Brain microvascular endothelial cell (primary cell): Measurements from ENCODE around the gene GNAS-AS1.

Experiments
- DNase-seq: peaks from one replicate; pipeline ENCODE4 v3.0.0-alpha.2; 2020
- H3K27ac ChIP-seq: fragments of 250-450 bp; sonication (Bioruptor Pico); 2 replicates; pipeline ENCODE4 v1.5.1; 2020; ENCODE audit warnings: mild to moderate bottlenecking, moderate library complexity
- H3K27me3 ChIP-seq: fragments of 250-450 bp; sonication (Bioruptor Pico); replicated peaks from 2 replicates; pipeline ENCODE4 v1.5.1; 2020; ENCODE audit warnings: mild to moderate bottlenecking
- H3K36me3 ChIP-seq: fragments of 250-450 bp; sonication (Bioruptor Pico); replicated peaks from 2 replicates; pipeline ENCODE4 v1.5.1; 2020; ENCODE audit warnings: mild to moderate bottlenecking
- H3K4me3 ChIP-seq: 2 replicates; pipeline ENCODE4 v1.5.1; 2011; ENCODE audit warnings: low read depth, mild to moderate bottlenecking, control low read depth, low read length, moderate library complexity
- in situ Hi-C: cut with HindIII; loops from 2 replicates; pipeline ENCODE4 v1.10.0; 2017; ENCODE audit warnings: low sequenced_read_pairs, low pct_ligation_motif_present
- TF ChIP-seq, protein P1 (sequence below): IDR thresholded peaks from 2 replicates; pipeline ENCODE4 v1.5.1; 2011; ENCODE audit warnings: low read depth, mild to moderate bottlenecking, moderate library complexity, low read length, control low read depth, inconsistent platforms; ENCODE audit errors: missing control alignments

The GNAS-AS1 gene

DNA sequence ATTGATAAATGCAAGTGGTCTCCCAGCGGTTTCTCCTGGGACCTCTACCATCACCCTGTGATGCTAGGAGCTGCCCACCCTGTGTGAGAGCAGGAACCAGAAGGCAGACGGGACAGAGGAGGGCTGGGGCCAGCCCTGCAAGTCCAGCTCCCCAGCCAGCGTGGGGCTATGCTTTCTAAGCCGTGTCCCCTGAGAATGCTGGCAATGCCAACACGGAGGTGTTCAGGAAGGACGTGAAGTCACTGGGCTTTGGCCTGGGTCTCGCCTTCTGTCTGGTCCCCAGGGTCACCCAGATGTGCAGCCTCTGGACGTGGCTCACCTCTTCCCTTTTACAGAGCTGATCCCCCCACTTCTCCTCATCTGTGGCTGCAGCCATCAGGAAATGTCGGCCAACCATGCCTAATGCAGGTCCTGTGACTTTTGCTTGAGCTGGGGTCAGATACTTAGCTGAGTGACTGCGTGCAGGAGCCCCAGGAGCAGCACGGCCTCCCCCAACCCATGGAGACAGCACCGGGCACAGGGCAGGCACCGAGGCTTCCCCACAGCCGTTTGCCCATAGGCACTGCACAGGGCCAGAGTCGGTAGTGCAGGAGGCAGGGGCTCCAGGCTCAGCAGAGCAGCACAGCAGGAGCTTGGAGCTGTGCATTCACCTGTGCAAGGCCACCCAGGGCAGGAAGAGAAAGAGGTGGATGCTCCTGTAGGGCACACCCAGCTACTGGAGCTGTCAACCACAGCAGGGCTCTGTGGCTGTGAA lies 66.2 kb downstream of the GNAS-AS1 start:
- Histone ChIP-seq H3K36me3 (no peaks in the 10 kb centered on the region), H3K27ac (no peak overlapping the region), H3K4me3 (no peak overlapping the region), H3K27me3 (peaks cover 3% of the 10 kb centered on the region)
- DNase-seq: no peak
- in situ Hi-C loops: no loop called here
- TF ChIP-seq, protein P1, sequence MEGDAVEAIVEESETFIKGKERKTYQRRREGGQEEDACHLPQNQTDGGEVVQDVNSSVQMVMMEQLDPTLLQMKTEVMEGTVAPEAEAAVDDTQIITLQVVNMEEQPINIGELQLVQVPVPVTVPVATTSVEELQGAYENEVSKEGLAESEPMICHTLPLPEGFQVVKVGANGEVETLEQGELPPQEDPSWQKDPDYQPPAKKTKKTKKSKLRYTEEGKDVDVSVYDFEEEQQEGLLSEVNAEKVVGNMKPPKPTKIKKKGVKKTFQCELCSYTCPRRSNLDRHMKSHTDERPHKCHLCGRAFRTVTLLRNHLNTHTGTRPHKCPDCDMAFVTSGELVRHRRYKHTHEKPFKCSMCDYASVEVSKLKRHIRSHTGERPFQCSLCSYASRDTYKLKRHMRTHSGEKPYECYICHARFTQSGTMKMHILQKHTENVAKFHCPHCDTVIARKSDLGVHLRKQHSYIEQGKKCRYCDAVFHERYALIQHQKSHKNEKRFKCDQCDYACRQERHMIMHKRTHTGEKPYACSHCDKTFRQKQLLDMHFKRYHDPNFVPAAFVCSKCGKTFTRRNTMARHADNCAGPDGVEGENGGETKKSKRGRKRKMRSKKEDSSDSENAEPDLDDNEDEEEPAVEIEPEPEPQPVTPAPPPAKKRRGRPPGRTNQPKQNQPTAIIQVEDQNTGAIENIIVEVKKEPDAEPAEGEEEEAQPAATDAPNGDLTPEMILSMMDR: no peak

GRCh38 chr20:58783511-58784011 lies 67.1 kb downstream of the GNAS-AS1 start:
- in situ Hi-C loops: no loop called here
- no peaks in the 10 kb centered on the region for H3K36me3 ChIP-seq
- TF ChIP-seq, protein P1: no peak
- peaks cover 3% of the 10 kb centered on the region for H3K27me3 ChIP-seq
- no peak overlapping the region for H3K27ac ChIP-seq
- no peak overlapping the region for H3K4me3 ChIP-seq
- DNase-seq: no peak

DNA sequence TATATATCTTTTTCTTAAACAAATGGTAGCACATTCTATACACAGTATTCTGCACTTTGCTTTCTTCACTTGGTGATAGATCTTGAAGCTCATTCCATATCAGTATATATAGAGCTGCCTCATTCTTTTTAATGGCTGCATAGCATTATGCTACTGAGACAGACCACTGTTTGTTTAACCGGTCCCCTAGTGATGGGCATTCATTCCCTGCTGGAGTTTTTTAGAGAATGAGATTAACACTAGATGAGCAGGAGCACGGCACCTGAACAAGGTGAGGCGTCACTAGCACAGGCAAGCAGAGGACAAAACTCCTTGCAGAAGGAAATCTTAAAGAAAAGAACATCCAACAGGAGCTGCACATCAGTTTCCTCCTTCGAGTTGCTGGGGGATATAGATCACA lies 69.6 kb downstream of the GNAS-AS1 start:
- Histone ChIP-seq H3K27ac (no peak overlapping the region), H3K4me3 (no peak overlapping the region), H3K27me3 (peaks cover 3% of the 10 kb centered on the region), H3K36me3 (no peaks in the 10 kb centered on the region)
- no peak for DNase-seq
- in situ Hi-C loops: no loop called here
- TF ChIP-seq, protein P1: no peak

- H3K36me3 ChIP-seq: no peaks in the 10 kb centered on the region
- TF ChIP-seq, protein P1: no peak
- H3K27me3 ChIP-seq: peaks cover 3% of the 10 kb centered on the region
- no peak for DNase-seq
- H3K27ac ChIP-seq: no peak overlapping the region
- no peak overlapping the region for H3K4me3 ChIP-seq
- in situ Hi-C loops: no loop called here
Observed at GRCh38 chr20:58778760-58779159, 71.9 kb downstream of the GNAS-AS1 start.

DNA sequence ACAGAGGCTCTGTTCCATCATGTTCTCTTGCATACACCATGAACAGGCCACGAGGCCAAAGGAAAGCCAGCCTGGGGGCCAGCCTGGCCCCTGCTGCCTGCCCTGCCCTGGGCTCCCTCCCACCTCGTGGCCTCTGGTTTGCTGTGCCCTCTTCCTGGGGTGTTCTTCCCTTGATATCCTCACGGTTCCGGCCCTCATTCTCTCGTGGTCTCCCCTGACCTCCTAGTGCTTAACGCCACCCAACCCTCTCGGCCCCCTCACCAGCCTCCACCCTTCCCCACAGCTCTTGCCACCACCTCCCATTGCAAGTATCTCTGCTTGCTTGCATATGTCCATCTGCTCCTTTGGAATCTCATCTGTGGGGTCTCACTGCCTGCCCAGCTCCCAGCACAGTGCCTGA lies 73.0 kb downstream of the GNAS-AS1 start:
- no peak overlapping the region for H3K27ac ChIP-seq
- TF ChIP-seq, protein P1: no peak
- DNase-seq: no peak
- H3K36me3 ChIP-seq: no peaks in the 10 kb centered on the region
- no peak overlapping the region for H3K4me3 ChIP-seq
- in situ Hi-C loops: no loop called here
- H3K27me3 ChIP-seq: no peaks in the 10 kb centered on the region

- H3K36me3 ChIP-seq: no peaks in the 10 kb centered on the region
- DNase-seq: no peak
- in situ Hi-C loops: no loop called here
- H3K27ac ChIP-seq: no peak overlapping the region
- TF ChIP-seq, protein P1: no peak
- no peak overlapping the region for H3K4me3 ChIP-seq
- H3K27me3 ChIP-seq: no peaks in the 10 kb centered on the region
Observed at GRCh38 chr20:58776109-58776508, 74.6 kb downstream of the GNAS-AS1 start.
